BJ (cell line): ENCODE data around the gene PLA2G1B. TPM values are rescaled to one million over a fixed set of nuclear protein-coding genes. Genes with fewer than 3 reads are reported as not detected.

ENCODE experiments used
- CTCF ChIA-PET: fragments of 350-600 bp; formaldehyde crosslinking; extraction: SDS; loops from one replicate; lab custom pipeline; 2021; ENCODE audit warnings: antibody characterized with exemption, inconsistent platforms; lab: Yijun Ruan, JAX
- POLR2A ChIA-PET: fragments of 300-600 bp; sonication (Branson Sonifier 250); formaldehyde crosslinking; extraction: SDS; loops from one replicate; lab custom pipeline; 2021; ENCODE audit warnings: antibody characterized with exemption; lab: Charles Lee
- DNase-seq: peaks from one replicate; pipeline ENCODE4 v3.0.0-alpha.2; 2011; ENCODE audit warnings: low read depth
- H3K27me3 ChIP-seq: 2 replicates; pipeline ENCODE4 v1.6.0; 2011; ENCODE audit warnings: low read length; ENCODE audit not compliant: control insufficient read depth, insufficient read depth
- H3K36me3 ChIP-seq: 2 replicates; pipeline ENCODE4 v1.5.1; 2011; ENCODE audit warnings: low read length; ENCODE audit not compliant: control insufficient read depth, insufficient read depth
- H3K4me3 ChIP-seq: 2 replicates; pipeline ENCODE4 v1.5.1; 2011; ENCODE audit warnings: low read depth, mild to moderate bottlenecking, control low read depth, low read length
- CTCF ChIP-seq: IDR thresholded peaks from 2 replicates; pipeline ENCODE4 v1.5.1; 2011; ENCODE audit warnings: low read depth, mild to moderate bottlenecking, control low read depth, inconsistent platforms, low read length, moderate library complexity; ENCODE audit not compliant: insufficient read depth
- polyA plus RNA-seq: library from polyadenylated mRNA; depleted of rRNA; stranded (reverse); fragments of >200 nt; gene quantifications from 2 replicates; pipeline ENCODE4 v1.2.3, GENCODE V29; 2011

The PLA2G1B gene
- polyA plus RNA-seq, 1 experiment = not detected

GRCh38 chr12:120367233-120367923 lies 39.8 kb upstream of the PLA2G1B start:
- H3K27me3 ChIP-seq = peaks cover 48% of the 10 kb centered on the region
- peak; percentile 31; the same call in 1 of the 2 replicates for TF ChIP-seq CTCF
- no peak for DNase-seq
- H3K4me3 ChIP-seq = no peak overlapping the region
- H3K36me3 ChIP-seq = no peaks in the 10 kb centered on the region
- POLR2A ChIA-PET = no interaction called here
- CTCF ChIA-PET = interaction anchor here (1.0 to 2.5 kb wide), 10 partner anchors 7 to 65 kb away, joined by 3 to 12 read pairs (median 4); no protein-coding TSS in a partner anchor

DNA sequence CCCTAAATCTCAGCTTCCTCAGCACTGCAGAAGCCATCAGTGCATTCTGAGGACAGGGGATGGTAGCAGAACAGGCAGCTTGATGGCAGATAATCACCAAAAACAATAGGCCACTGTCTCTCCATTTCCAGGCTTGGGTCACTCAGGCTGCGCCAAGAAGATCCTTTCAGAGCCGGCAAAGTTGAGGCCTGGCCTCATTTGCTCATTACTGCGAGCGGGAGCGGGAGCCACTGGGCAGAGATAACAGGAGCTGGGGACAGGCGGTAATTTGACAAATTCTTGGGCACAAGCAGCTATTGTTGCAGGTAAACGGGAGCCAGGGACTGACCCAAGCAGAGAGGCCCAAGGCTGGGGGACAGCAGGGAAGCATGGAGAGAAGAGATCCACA lies 39.3 kb upstream of the PLA2G1B start:
- no peaks in the 10 kb centered on the region for H3K36me3 ChIP-seq
- no peak overlapping the region for H3K4me3 ChIP-seq
- POLR2A ChIA-PET = no interaction called here
- TF ChIP-seq CTCF = no peak
- CTCF ChIA-PET = interaction anchor here (1.0 to 2.5 kb wide), 10 partner anchors 8 to 65 kb away, joined by 3 to 12 read pairs (median 4); no protein-coding TSS in a partner anchor
- no peak for DNase-seq
- peaks cover 47% of the 10 kb centered on the region for H3K27me3 ChIP-seq

DNA sequence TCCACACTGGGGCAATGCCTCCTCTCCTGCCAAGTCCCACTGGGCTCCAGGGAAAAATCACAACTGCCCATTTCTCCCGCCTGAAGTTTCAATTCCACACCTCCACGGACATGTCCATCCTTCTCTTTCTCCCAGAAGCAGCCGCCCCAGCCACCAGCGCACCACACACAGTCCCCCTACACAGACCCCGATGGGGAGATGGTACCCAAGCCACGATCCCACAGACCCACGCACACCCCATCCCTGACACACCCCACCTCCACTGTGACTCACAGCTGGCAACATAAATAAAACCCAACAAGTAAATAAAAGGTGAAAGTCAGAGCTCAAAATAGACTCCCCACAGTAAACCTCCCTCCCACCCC lies 38.7 kb upstream of the PLA2G1B start:
- H3K27me3 ChIP-seq = peaks cover 42% of the 10 kb centered on the region
- TF ChIP-seq CTCF = no peak
- POLR2A ChIA-PET = no interaction called here
- no peak overlapping the region for H3K4me3 ChIP-seq
- DNase-seq = no peak
- CTCF ChIA-PET = interaction anchor here (1.1 to 2.5 kb wide), 8 partner anchors 9 to 64 kb away, joined by 4 to 12 read pairs (median 4); no protein-coding TSS in a partner anchor
- no peaks in the 10 kb centered on the region for H3K36me3 ChIP-seq

DNA sequence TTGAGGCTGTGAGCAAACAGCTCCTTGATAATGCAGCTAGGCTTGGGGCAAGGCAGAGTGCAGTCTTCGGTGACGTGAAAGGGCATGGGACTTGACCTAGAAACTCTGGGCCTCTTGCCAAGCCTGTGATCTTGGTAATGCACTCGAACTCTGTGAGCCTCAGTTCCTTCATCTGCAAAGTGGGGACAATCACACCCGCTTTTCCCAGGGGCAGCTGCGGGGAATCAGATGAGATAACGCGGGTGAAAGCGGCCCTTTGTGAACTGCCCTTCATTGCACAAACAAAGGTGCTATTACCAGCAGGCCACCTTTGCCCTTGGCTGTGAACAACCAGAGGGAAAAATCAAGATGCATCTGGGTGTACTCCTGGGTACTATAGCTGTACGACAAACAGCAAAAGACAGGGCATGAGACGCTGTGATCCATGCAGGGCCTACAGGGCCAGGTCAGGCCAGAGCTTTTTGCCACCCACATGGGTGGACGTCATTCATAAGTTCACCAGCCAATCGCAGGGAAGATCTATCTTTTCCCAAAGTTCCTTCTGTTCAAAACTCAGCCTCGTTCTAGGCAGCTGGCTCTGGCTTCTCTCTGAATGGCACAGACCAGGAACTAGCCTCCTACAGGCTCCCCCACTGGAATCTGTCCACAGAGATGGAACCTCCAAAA lies 38.2 kb upstream of the PLA2G1B start:
- CTCF ChIA-PET = interaction anchor here (1.5 to 2.5 kb wide), 4 partner anchors 9 to 47 kb away, joined by 4 to 7 read pairs (median 4); no protein-coding TSS in a partner anchor
- POLR2A ChIA-PET = no interaction called here
- Histone ChIP-seq H3K27me3 (peaks cover 41% of the 10 kb centered on the region), H3K36me3 (no peaks in the 10 kb centered on the region), H3K4me3 (no peak overlapping the region)
- no peak for TF ChIP-seq CTCF
- DNase-seq = no peak

DNA sequence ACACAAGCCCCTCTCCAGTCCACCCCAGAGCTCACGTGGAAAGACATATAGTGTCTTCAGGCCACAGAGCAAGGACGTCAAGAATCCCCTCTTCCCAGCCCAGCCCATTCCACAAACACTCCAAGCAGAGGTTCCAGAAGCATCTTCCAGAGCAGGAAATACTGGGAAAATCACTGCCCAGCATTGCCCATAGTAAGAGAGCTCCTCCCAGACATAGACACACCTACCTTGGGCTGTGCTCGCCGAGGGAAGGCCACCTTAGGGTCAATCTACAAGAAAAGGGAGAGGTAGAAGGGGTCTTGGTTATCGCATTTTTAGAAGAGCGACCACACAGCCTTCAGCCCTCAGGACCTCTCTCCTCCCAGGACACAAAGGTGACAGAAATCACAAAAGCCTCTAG lies 36.9 kb upstream of the PLA2G1B start:
- no peak for TF ChIP-seq CTCF
- Histone ChIP-seq H3K36me3 (no peaks in the 10 kb centered on the region), H3K4me3 (no peak overlapping the region), H3K27me3 (peaks cover 28% of the 10 kb centered on the region)
- ChIA-PET CTCF (interaction anchor here (0.7 to 1.4 kb wide), 3 partner anchors 9 to 66 kb away, joined by 3 to 4 read pairs (median 3); no protein-coding TSS in a partner anchor), POLR2A (no interaction called here)
- no peak for DNase-seq
